Measurements from ENCODE around the gene FMO2.

DNA sequence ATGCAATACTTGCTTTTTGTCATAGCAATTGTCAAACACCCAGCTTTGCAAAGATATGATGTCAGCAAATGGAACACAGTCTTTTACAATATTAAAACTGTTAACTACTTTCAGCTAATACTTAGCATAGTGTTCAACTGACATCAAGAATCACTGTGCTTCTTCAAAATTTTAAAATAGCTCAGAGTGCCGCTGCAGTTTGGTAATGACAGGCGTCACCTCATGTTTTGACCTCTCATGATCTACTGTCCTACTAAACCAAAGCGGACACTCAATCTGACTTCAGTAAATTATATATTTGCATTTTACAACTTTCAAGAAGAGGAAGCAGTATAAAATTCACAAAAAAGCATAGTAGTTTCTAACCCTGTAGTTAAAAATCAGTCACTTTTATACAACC lies 65.2 kb downstream of the FMO2 start:
- TF ChIP-seq, protein P1, sequence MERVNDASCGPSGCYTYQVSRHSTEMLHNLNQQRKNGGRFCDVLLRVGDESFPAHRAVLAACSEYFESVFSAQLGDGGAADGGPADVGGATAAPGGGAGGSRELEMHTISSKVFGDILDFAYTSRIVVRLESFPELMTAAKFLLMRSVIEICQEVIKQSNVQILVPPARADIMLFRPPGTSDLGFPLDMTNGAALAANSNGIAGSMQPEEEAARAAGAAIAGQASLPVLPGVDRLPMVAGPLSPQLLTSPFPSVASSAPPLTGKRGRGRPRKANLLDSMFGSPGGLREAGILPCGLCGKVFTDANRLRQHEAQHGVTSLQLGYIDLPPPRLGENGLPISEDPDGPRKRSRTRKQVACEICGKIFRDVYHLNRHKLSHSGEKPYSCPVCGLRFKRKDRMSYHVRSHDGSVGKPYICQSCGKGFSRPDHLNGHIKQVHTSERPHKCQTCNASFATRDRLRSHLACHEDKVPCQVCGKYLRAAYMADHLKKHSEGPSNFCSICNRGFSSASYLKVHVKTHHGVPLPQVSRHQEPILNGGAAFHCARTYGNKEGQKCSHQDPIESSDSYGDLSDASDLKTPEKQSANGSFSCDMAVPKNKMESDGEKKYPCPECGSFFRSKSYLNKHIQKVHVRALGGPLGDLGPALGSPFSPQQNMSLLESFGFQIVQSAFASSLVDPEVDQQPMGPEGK (CRISPR knock-in tag; IDR thresholded peaks at IDR 0.05; ENCODE audit: borderline replicate concordance) = no peak
- no peak for TF ChIP-seq ZNF565 (CRISPR knock-in tag; conservative IDR thresholded peaks at IDR 0.05; ENCODE audit: low read depth)
- TF ChIP-seq OSR1 (CRISPR knock-in tag; IDR thresholded peaks at IDR 0.05) = no peak
- TF ChIP-seq, protein P2, sequence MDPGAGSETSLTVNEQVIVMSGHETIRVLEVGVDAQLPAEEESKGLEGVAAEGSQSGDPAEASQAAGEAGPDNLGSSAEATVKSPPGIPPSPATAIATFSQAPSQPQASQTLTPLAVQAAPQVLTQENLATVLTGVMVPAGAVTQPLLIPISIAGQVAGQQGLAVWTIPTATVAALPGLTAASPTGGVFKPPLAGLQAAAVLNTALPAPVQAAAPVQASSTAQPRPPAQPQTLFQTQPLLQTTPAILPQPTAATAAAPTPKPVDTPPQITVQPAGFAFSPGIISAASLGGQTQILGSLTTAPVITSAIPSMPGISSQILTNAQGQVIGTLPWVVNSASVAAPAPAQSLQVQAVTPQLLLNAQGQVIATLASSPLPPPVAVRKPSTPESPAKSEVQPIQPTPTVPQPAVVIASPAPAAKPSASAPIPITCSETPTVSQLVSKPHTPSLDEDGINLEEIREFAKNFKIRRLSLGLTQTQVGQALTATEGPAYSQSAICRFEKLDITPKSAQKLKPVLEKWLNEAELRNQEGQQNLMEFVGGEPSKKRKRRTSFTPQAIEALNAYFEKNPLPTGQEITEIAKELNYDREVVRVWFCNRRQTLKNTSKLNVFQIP (CRISPR knock-in tag; IDR thresholded peaks at IDR 0.05; ENCODE audit: borderline replicate concordance, low read depth) = no peak
- no peak for TF ChIP-seq RARB (CRISPR knock-in tag; IDR thresholded peaks at IDR 0.05)
- no peak for TF ChIP-seq ZC3H10 (CRISPR knock-in tag; IDR thresholded peaks at IDR 0.05)
- TF ChIP-seq TOX (CRISPR knock-in tag; IDR thresholded peaks at IDR 0.05; ENCODE audit: borderline replicate concordance) = no peak
- TF ChIP-seq ZFP3 (CRISPR knock-in tag; IDR thresholded peaks at IDR 0.05) = no peak
- TF ChIP-seq ZFP30 (CRISPR knock-in tag; IDR thresholded peaks at IDR 0.05) = no peak
- TF ChIP-seq BACH2 (CRISPR knock-in tag; IDR thresholded peaks at IDR 0.05; ENCODE audit: borderline replicate concordance) = no peak

Data from SK-N-SH treated with all-trans-retinoic acid at 6 μM for 48 hours (cell line).